K562 (cell line): ENCODE measurements around the gene MORC1. TPM values are rescaled to one million over a fixed set of nuclear protein-coding genes. Genes with fewer than 3 reads are reported as not detected.

Experiments
- ATAC-seq: fragments of 200-7000 bp; cut with Tn5 transposase; 3 replicates; pipeline ENCODE4 v1.9.1; 2020; ENCODE audit warnings: moderate library complexity
- BruUV-seq: library from RNA; stranded (reverse); fragments of 400-500 nt; replicated peaks from 2 replicates; lab custom pipeline; 2021; lab: Mats Ljungman, UMichigan
- CTCF ChIA-PET: fragments of 300-600 bp; formaldehyde crosslinking; extraction: SDS; loops from one replicate; lab custom pipeline; 2021; ENCODE audit warnings: low intra/inter-chr PET ratio; lab: Yijun Ruan, JAX
- POLR2A ChIA-PET: fragments of 300-600, 350-650 bp; sonication (Branson Sonifier 250); formaldehyde crosslinking; extraction: SDS; loops from one replicate; lab custom pipeline; 2021; ENCODE audit warnings: antibody characterized with exemption, inconsistent platforms; lab: Yijun Ruan, JAX
- DNase-seq, 4 experiments: peaks; one replicate each; pipeline versions ENCODE4 v3.0.0 to v3.0.0-alpha.2; 2011 to 2018; ENCODE audit warnings: low spot score in 3 of 4, mixed read lengths in 3 of 4; ENCODE audit errors: extremely low read depth in 1 of 4
- FAIRE-seq: peaks from 2 replicates; lab custom pipeline; 2011; peaks lifted over from hg19 to GRCh38; lab: Jason Lieb, UNC
- H2AFZ ChIP-seq: 2 replicates; pipeline ENCODE4 v1.6.0; 2011; ENCODE audit warnings: low read depth, low read length, control low read depth, inconsistent platforms
- H3K27ac ChIP-seq: fragments of 200-600 bp; 3 replicates; pipeline ENCODE4 v1.8.0; 2011; ENCODE audit warnings: low read depth, mild to moderate bottlenecking, control low read depth, inconsistent platforms, low read length, moderate library complexity, mixed read lengths; ENCODE audit errors: extremely low read depth
- H3K27me3 ChIP-seq, 2 experiments: fragments of 300-600 bp in 1 of 2; 2 replicates in 1 of 2; 3 replicates in 1 of 2; pipeline versions ENCODE4 v1.6.0 to v1.8.0; 2011; ENCODE audit warnings: inconsistent platforms in 2 of 2, low read length in 2 of 2, mild to moderate bottlenecking in 1 of 2, mixed read lengths in 1 of 2, moderate library complexity in 1 of 2; ENCODE audit not compliant: control insufficient read depth in 2 of 2, insufficient read depth in 2 of 2
- H3K36me3 ChIP-seq: fragments of 300-600 bp; 3 replicates; pipeline ENCODE4 v1.8.0; 2011; ENCODE audit warnings: mild to moderate bottlenecking, low read length, inconsistent platforms; ENCODE audit not compliant: control insufficient read depth, insufficient read depth
- H3K4me1 ChIP-seq, 2 experiments: fragments of 200-600 bp in 1 of 2; replicated peaks in 1 of 2; 2 replicates in 1 of 2; 3 replicates in 1 of 2; pipeline versions ENCODE4 v1.5.1 to v1.8.0; 2011; ENCODE audit warnings: inconsistent platforms in 2 of 2, low read length in 2 of 2, mild to moderate bottlenecking in 1 of 2, mixed read lengths in 1 of 2, moderate library complexity in 1 of 2; ENCODE audit not compliant: control insufficient read depth in 2 of 2, insufficient read depth in 2 of 2
- H3K4me2 ChIP-seq: 2 replicates; pipeline ENCODE4 v1.6.1; 2011; ENCODE audit warnings: low read length, control low read depth, inconsistent platforms, mixed read lengths; ENCODE audit not compliant: insufficient read depth
- H3K4me3 ChIP-seq: fragments of 200-600 bp; sonication (generic), shearing (Covaris generic); 2 replicates; pipeline ENCODE4 v1.5.1; 2016; ENCODE audit warnings: control low read depth, inconsistent platforms
- H3K79me2 ChIP-seq: fragments of 200-600 bp; 3 replicates; pipeline ENCODE4 v1.8.0; 2011; ENCODE audit warnings: low read length, inconsistent platforms; ENCODE audit not compliant: control insufficient read depth, insufficient read depth
- H3K9ac ChIP-seq, 2 experiments: 2 replicates each; pipeline versions ENCODE4 v1.6.0 to v1.6.1; 2011; ENCODE audit warnings: low read depth in 2 of 2, low read length in 2 of 2, control low read depth in 1 of 2, inconsistent platforms in 1 of 2, mild to moderate bottlenecking in 1 of 2, mixed read lengths in 1 of 2; ENCODE audit not compliant: insufficient read depth in 1 of 2
- H3K9me1 ChIP-seq: one replicate; pipeline ENCODE4 v1.6.0; 2011; ENCODE audit warnings: inconsistent platforms, mild to moderate bottlenecking, low read length, moderate library complexity; ENCODE audit not compliant: control insufficient read depth, insufficient read depth
- H3K9me3 ChIP-seq: replicated peaks from 2 replicates; pipeline ENCODE4 v1.5.1; 2011; ENCODE audit warnings: low read depth, low read length, inconsistent platforms; ENCODE audit not compliant: control insufficient read depth, insufficient read depth
- H4K20me1 ChIP-seq: replicated peaks from 2 replicates; pipeline ENCODE4 v1.6.1; 2011; ENCODE audit warnings: low read length, inconsistent platforms, mixed read lengths; ENCODE audit not compliant: control insufficient read depth, insufficient read depth
- DDX20 ChIP-seq: fragments of 450-650 bp; IDR thresholded peaks from 2 replicates; pipeline ENCODE4 v1.6.1; 2016; ENCODE audit warnings: missing genetic modification characterization, low read depth, mild to moderate bottlenecking, missing compliant biosample characterization, moderate library complexity
- HLTF ChIP-seq: fragments of 450-650 bp; IDR thresholded peaks from 2 replicates; pipeline ENCODE4 v1.6.1; 2016
- NR0B1 ChIP-seq: fragments of 450-650 bp; IDR thresholded peaks from one replicate; pipeline ENCODE4 v1.6.1; 2018; ENCODE audit warnings: mild to moderate bottlenecking, moderate library complexity; ENCODE audit not compliant: partially characterized antibody
- TEAD2 ChIP-seq: fragments of 450-650 bp; IDR thresholded peaks from 2 replicates; pipeline ENCODE4 v1.6.1; 2016; ENCODE audit warnings: missing genetic modification characterization, control low read depth, missing compliant biosample characterization
- ZNF778 ChIP-seq: fragments of 450-650 bp; formaldehyde crosslinking; IDR thresholded peaks from 2 replicates; pipeline ENCODE4 v1.4.0; 2020; ENCODE audit warnings: mild to moderate bottlenecking, moderate library complexity
- in situ Hi-C: fragments of 300-500 bp; cut with MboI; formaldehyde crosslinking; loops from 4 replicates; pipeline ENCODE4 v1.15.0; 2018; ENCODE audit warnings: inconsistent platforms, mixed read lengths
- intact Hi-C: fragments of 100-400 bp; cut with micrococcal nuclease; formaldehyde crosslinking; loops from 2 replicates; pipeline ENCODE4 v1.14.2; 2022
- polyA plus RNA-seq, 8 experiments: library from polyadenylated mRNA; depleted of rRNA in 4 of 8; stranded (reverse) in 5 of 8; unstranded in 3 of 8; fragments of >200 nt; fragmentation: Nextera tagmentation in 2 of 8; fragmentation: Illumina TruSeq in 1 of 8; extraction: Ambion mirVana in 2 of 8; extraction: Trizol in 1 of 8; gene quantifications; 2 replicates each; pipeline versions ENCODE4 v1.2.1 to v1.2.3, GENCODE V29; 2011 to 2014; ENCODE audit warnings: inconsistent platforms in 1 of 8, missing spikeins in 1 of 8
- total RNA-seq, 7 experiments: library from RNA; depleted of rRNA in 6 of 7; stranded (reverse); fragments of >200 nt in 6 of 7; fragmentation: Illumina TruSeq in 2 of 7; extraction: Trizol in 2 of 7; gene quantifications; 2 replicates each; pipeline versions ENCODE4 v1.2.1 to v1.2.3, GENCODE V29; 2011 to 2021; ENCODE audit warnings: low replicate concordance in 1 of 7

The MORC1 gene
- total and polyA plus RNA-seq, 9 of the 15 experiments (the other 6 are each of a cell fraction or from before 2014, with no cell fraction given): 0.08 to 0.41 (median 0.30) TPM; not detected in 1

- TF ChIP-seq TEAD2: no peak
- no peak for TF ChIP-seq ZNF778 (CRISPR knock-in tag)
- TF ChIP-seq DDX20: no peak
Observed at GRCh38 chr3:109026821-109027220, 91.1 kb downstream of the MORC1 start (continued).

GRCh38 chr3:109025896-109026295, 92.0 kb downstream of the MORC1 start:
- DNase-seq (no peak), FAIRE-seq (no peak), ATAC-seq (no peak)
- Histone ChIP-seq H3K36me3 (no peaks in the 10 kb centered on the region), H3K27ac (no peak overlapping the region), H3K27me3 (no peaks in the 10 kb centered on the region), H3K4me1 (no peaks in the 10 kb centered on the region), H3K4me3 (no peak overlapping the region), H2AFZ (no peak overlapping the region), H3K9me1 (no peaks in the 10 kb centered on the region), H3K79me2 (no peaks in the 10 kb centered on the region), H3K9me3 (no peaks in the 10 kb centered on the region), H4K20me1 (no peaks in the 10 kb centered on the region), H3K4me2 (no peak overlapping the region), H3K9ac (no peak overlapping the region)
- intact Hi-C loops: no loop called here
- in situ Hi-C loops: no loop called here
- ChIA-PET POLR2A (no interaction called here), CTCF (no interaction called here)
- TF ChIP-seq NR0B1 (no peak), HLTF (no peak)
- no TSS peak for BruUV-seq
